T47D (cell line): ENCODE measurements around the gene HOXD13.

Experiments used
- DNase-seq, 2 experiments: peaks; one replicate each; pipeline versions ENCODE4 v3.0.0 to v3.0.0-alpha.2; 2011 to 2012; ENCODE audit warnings: low read depth in 1 of 2, low spot score in 1 of 2
- JUND ChIP-seq: IDR thresholded peaks from 2 replicates; pipeline ENCODE4 v1.6.1; 2012; ENCODE audit warnings: low read depth
- in situ Hi-C: cut with HindIII; loops from 2 replicates; pipeline ENCODE4 v1.10.0; 2016; ENCODE audit warnings: low sequenced_read_pairs, low pct_unique_long_range_greater_than_20kb

The HOXD13 gene

GRCh38 chr2:176124110-176124946 is 31.8 kb downstream of the HOXD13 start:
- in situ Hi-C loops = no loop called here
- DNase-seq = no peak
- TF ChIP-seq JUND = no peak

- no peak for DNase-seq
- no peak for TF ChIP-seq JUND
- in situ Hi-C loops = no loop called here
These were observed 32.6 kb downstream of the HOXD13 start for GRCh38 chr2:176124947-176125771.

- in situ Hi-C loops = no loop called here
- no peak for DNase-seq
- TF ChIP-seq JUND = no peak
These were observed 33.2 kb downstream of the HOXD13 start for GRCh38 chr2:176125772-176126054.

GRCh38 chr2:176126929-176127773 is 34.6 kb downstream of the HOXD13 start:
- no peak for TF ChIP-seq JUND
- in situ Hi-C loops = no loop called here
- DNase-seq = peak; percentile 54 to 85

DNA sequence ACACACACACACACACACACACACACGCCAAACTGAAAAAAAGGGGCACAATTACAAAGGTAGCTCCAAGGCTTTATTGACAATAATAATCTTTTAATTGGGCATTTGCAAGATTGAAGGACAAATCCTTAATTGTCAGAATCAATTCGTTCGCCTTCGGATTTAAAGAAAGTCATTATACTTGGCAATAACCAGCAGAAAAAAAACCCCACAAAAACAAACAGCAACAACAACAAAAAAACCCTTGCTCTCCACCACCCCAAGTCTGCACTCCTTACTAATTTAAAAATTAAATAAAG is 35.2 kb downstream of the HOXD13 start:
- in situ Hi-C loops = no loop called here
- no peak for TF ChIP-seq JUND
- DNase-seq = no peak

GRCh38 chr2:176128172-176128981 is 35.9 kb downstream of the HOXD13 start:
- no peak for TF ChIP-seq JUND
- no peak for DNase-seq
- in situ Hi-C loops = no loop called here

DNA sequence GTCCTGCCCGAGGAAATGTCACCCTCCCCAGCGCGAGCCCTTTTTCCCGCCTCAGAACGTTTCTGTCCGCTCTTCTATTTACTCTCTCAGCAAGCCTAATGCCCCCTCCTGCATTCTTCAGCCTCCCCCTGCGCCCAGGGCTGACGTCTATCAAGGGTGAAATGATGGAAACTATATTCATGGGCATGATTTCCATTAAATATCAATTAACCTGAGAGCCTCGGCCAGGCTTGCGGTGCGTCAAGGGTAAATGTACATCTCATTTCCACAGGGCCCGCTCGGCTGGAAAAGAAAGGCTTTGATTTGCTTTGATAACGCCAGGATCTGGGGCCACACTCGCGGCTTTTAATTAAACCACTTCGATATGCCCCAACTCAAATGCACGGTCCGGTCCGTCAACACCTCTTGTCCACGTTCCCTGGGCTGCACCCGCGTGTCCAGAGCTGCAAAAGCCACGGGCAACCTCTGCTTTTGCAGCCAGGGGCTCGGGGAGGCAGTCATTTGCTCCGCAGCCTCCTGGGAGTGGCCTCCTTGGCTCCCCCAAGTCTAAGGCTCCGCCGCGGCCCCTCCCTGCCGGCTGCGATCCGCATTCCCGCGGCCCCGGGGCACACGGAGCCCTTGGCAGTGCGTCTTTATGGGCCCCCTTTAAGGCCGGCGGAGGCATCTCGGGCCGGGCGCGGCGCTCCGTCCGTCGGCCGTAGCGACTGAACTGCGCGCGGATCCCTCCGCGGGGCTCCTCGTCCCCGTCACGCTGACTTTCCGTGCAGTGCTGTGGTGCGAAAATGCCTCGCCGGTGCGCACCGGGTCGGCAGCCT is 36.7 kb downstream of the HOXD13 start, which contains the start of gene HOXD8:
TSS of gene HOXD8 (plus strand) at position 724 of the 815 bp plus-strand sequence. CDS start 662 bp downstream, outside the sequence.
- in situ Hi-C loops = no loop called here
- no peak for DNase-seq
- no peak for TF ChIP-seq JUND

- in situ Hi-C loops = no loop called here
- no peak for TF ChIP-seq JUND
- no peak for DNase-seq
These were observed 37.3 kb downstream of the HOXD13 start for GRCh38 chr2:176129813-176130146.

DNA sequence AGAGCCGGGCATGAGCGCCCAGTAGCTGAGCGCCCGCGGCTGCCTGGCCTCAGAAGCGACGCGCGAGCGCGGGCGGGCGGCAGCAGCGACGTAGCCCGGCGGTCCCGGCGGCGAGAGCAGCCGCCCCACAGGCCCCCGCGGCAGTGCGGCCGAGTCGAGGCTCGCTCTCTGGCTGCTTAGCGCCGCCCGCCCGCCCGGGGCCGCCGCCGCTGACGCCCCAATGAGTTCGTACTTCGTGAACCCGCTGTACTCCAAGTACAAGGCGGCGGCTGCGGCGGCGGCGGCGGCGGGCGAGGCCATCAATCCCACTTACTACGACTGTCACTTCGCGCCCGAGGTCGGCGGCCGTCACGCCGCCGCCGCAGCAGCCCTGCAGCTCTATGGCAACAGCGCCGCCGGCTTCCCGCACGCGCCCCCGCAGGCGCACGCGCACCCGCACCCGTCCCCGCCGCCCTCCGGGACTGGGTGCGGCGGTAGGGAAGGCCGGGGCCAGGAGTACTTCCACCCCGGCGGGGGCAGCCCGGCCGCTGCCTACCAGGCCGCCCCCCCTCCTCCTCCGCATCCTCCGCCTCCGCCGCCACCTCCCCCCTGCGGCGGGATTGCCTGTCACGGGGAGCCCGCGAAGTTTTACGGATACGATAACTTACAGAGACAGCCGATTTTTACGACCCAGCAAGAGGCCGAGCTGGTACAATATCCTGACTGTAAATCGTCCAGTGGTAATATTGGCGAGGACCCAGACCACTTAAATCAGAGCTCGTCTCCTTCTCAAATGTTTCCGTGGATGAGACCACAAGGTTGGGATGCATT is 37.8 kb downstream of the HOXD13 start:
- no peak for TF ChIP-seq JUND
- DNase-seq = no peak
- in situ Hi-C loops = no loop called here

- in situ Hi-C loops = no loop called here
- DNase-seq = no peak
- TF ChIP-seq JUND = no peak
These were observed 38.7 kb downstream of the HOXD13 start for GRCh38 chr2:176130957-176131847.

GRCh38 chr2:176131848-176132158 is 39.3 kb downstream of the HOXD13 start:
- no peak for DNase-seq
- TF ChIP-seq JUND = no peak
- in situ Hi-C loops = no loop called here
